IPS-NIHi7 (cell line): ENCODE measurements around the gene ELMO1.

ENCODE experiments used
- DNase-seq: peaks from one replicate; pipeline ENCODE4 v3.0.0; 2012; ENCODE audit warnings: mixed read lengths; ENCODE audit errors: extremely low spot score

ELMO1 gene

GRCh38 chr7:36847946-36848345 is 600.7 kb downstream of the ELMO1 start:
- DNase-seq = no peak

- no peak for DNase-seq
Measured at GRCh38 chr7:36844374-36844773, 604.3 kb downstream of the ELMO1 start.

GRCh38 chr7:36840904-36841303 is 607.8 kb downstream of the ELMO1 start:
- DNase-seq = no peak

- no peak for DNase-seq
Measured at GRCh38 chr7:36838616-36839225, 609.9 kb downstream of the ELMO1 start.

- no peak for DNase-seq
Measured at GRCh38 chr7:36831049-36831448, 617.6 kb downstream of the ELMO1 start.

- DNase-seq = no peak
Measured at GRCh38 chr7:36827726-36828703, 620.6 kb downstream of the ELMO1 start.

GRCh38 chr7:36825501-36825900 is 623.2 kb downstream of the ELMO1 start:
- no peak for DNase-seq

GRCh38 chr7:36823353-36823752 is 625.3 kb downstream of the ELMO1 start:
- DNase-seq = no peak

- no peak for DNase-seq
Measured at GRCh38 chr7:36821617-36822016, 627.0 kb downstream of the ELMO1 start.

GRCh38 chr7:36820527-36821170 is 628.0 kb downstream of the ELMO1 start:
- no peak for DNase-seq

- no peak for DNase-seq
Measured at GRCh38 chr7:36819639-36820038, 629.0 kb downstream of the ELMO1 start.

- DNase-seq = no peak
Measured at GRCh38 chr7:36814311-36814710, 634.4 kb downstream of the ELMO1 start.

- no peak for DNase-seq
Measured at GRCh38 chr7:36811807-36812206, 636.9 kb downstream of the ELMO1 start.

- DNase-seq = no peak
Measured at GRCh38 chr7:36810489-36810888, 638.2 kb downstream of the ELMO1 start.

GRCh38 chr7:36810032-36810431 is 638.6 kb downstream of the ELMO1 start:
- DNase-seq = no peak

GRCh38 chr7:36809510-36809909 is 639.2 kb downstream of the ELMO1 start:
- no peak for DNase-seq

GRCh38 chr7:36809086-36809485 is 639.6 kb downstream of the ELMO1 start:
- no peak for DNase-seq

- DNase-seq = no peak
Measured at GRCh38 chr7:36806891-36807290, 641.8 kb downstream of the ELMO1 start.
